Panc1 (cell line): ENCODE data around the gene MYRF. TPM values are rescaled to one million over a fixed set of nuclear protein-coding genes. Genes with fewer than 3 reads are reported as not detected.

Experiments
- ATAC-seq: fragments of 200-7000 bp; cut with Tn5 transposase; 2 replicates; pipeline ENCODE4 v1.9.1; 2020; ENCODE audit warnings: mild to moderate bottlenecking, moderate library complexity
- BruUV-seq: library from RNA; stranded (reverse); fragments of 400-500 nt; replicated peaks from 2 replicates; lab custom pipeline; 2021; lab: Mats Ljungman, UMichigan
- CTCF ChIA-PET: fragments of 300-600 bp; sonication (Branson Sonifier 250); formaldehyde crosslinking; loops from one replicate; lab custom pipeline; 2022; ENCODE audit warnings: antibody characterized with exemption; lab: Charles Lee
- POLR2A ChIA-PET: fragments of 300-600 bp; sonication (Branson Sonifier 250); formaldehyde crosslinking; loops from one replicate; lab custom pipeline; 2022; ENCODE audit warnings: antibody characterized with exemption; lab: Charles Lee
- DNase-seq: peaks from one replicate; pipeline ENCODE4 v3.0.0-alpha.2; 2010; ENCODE audit warnings: low read depth, low spot score
- H3K27ac ChIP-seq: 2 replicates; pipeline ENCODE4 v1.5.1; 2011; ENCODE audit warnings: mild to moderate bottlenecking, low read length, inconsistent platforms
- H3K27me3 ChIP-seq: fragments of 200-500 bp; sonication (Bioruptor generic); 2 replicates; pipeline ENCODE4 v1.6.0; 2014; ENCODE audit warnings: low read length, inconsistent platforms; ENCODE audit not compliant: control insufficient read depth, insufficient read depth
- H3K36me3 ChIP-seq: fragments of 200-500 bp; sonication (Bioruptor generic); 2 replicates; pipeline ENCODE4 v1.5.1; 2014; ENCODE audit warnings: inconsistent platforms, mild to moderate bottlenecking, low read length, moderate library complexity; ENCODE audit not compliant: control insufficient read depth, insufficient read depth
- H3K4me1 ChIP-seq: 2 replicates; pipeline ENCODE4 v1.5.1; 2011; ENCODE audit warnings: inconsistent platforms, mild to moderate bottlenecking, low read length, moderate library complexity; ENCODE audit not compliant: control insufficient read depth, insufficient read depth
- H3K4me3 ChIP-seq, 2 experiments: 2 replicates each; pipeline ENCODE4 v1.5.1; 2011 to 2012; ENCODE audit warnings: low read depth in 2 of 2, low read length in 2 of 2, mild to moderate bottlenecking in 2 of 2, inconsistent platforms in 1 of 2, moderate library complexity in 1 of 2
- H3K9me3 ChIP-seq: fragments of 200-500 bp; sonication (Bioruptor generic); 2 replicates; pipeline ENCODE4 v1.5.1; 2014; ENCODE audit warnings: low read depth, mild to moderate bottlenecking, inconsistent platforms, low read length, moderate library complexity; ENCODE audit not compliant: control insufficient read depth, insufficient read depth
- POLR2AphosphoS5 ChIP-seq: IDR thresholded peaks from 2 replicates; pipeline ENCODE4 v1.6.1; 2012; ENCODE audit warnings: mild to moderate bottlenecking, low read depth, low read length, moderate library complexity
- REST ChIP-seq, 2 experiments: IDR thresholded peaks; 2 replicates each; pipeline ENCODE4 v1.6.1; 2011 to 2012; ENCODE audit warnings: low read depth in 2 of 2, control low read depth in 1 of 2, low read length in 1 of 2, mild to moderate bottlenecking in 1 of 2, moderate library complexity in 1 of 2; ENCODE audit not compliant: insufficient read depth in 1 of 2
- SIN3A ChIP-seq: IDR thresholded peaks from 2 replicates; pipeline ENCODE4 v1.6.1; 2012; ENCODE audit warnings: low read depth, mild to moderate bottlenecking, low read length, moderate library complexity, borderline replicate concordance; ENCODE audit not compliant: insufficient read depth
- TCF7L2 ChIP-seq: IDR thresholded peaks from 2 replicates; pipeline ENCODE4 v1.6.1; 2011; ENCODE audit warnings: mild to moderate bottlenecking, low read depth, low read length, inconsistent platforms
- in situ Hi-C: cut with HindIII; loops from 2 replicates; pipeline ENCODE4 v1.10.0; 2016; ENCODE audit warnings: low sequenced_read_pairs, low pct_unique_long_range_greater_than_20kb
- intact Hi-C: fragments of 100-400 bp; cut with micrococcal nuclease; formaldehyde crosslinking; loops from one replicate; pipeline ENCODE4 v1.10.0; 2022; ENCODE audit not compliant: unreplicated experiment
- total RNA-seq: library from RNA; stranded (reverse); gene quantifications from one replicate; pipeline ENCODE4 v1.2.1, GENCODE V29; 2021; ENCODE audit not compliant: unreplicated experiment
- TF ChIP-seq, protein P1 (sequence below): fragments of 450-650 bp; IDR thresholded peaks from 2 replicates; pipeline ENCODE4 v1.5.1; 2017; ENCODE audit warnings: mild to moderate bottlenecking

MYRF gene
- total RNA-seq, 1 experiment from 2014 or later, result 2.8 TPM

- ChIA-PET CTCF (interaction anchor here (0.7 kb wide), 1 partner anchor 9 kb away, joined by 3 read pairs; no protein-coding TSS in a partner anchor), POLR2A (interaction anchor here (0.6 kb wide), 1 partner anchor 1445 kb away, joined by 15 read pairs; no protein-coding TSS in a partner anchor)
- Histone ChIP-seq H3K4me3 (no peak overlapping the region), H3K4me1 (peaks cover 3% of the 10 kb centered on the region), H3K27me3 (no peaks in the 10 kb centered on the region), H3K9me3 (no peaks in the 10 kb centered on the region), H3K27ac (no peak overlapping the region), H3K36me3 (no peaks in the 10 kb centered on the region)
- no peak for DNase-seq
- in situ Hi-C loops, result no loop called here
- intact Hi-C loops, result no loop called here
- TF ChIP-seq SIN3A (no peak), TCF7L2 (no peak)
- no peak for ATAC-seq
- BruUV-seq, result no TSS peak
Observed at GRCh38 chr11:61775106-61775505, 22.7 kb downstream of the MYRF start.

DNA sequence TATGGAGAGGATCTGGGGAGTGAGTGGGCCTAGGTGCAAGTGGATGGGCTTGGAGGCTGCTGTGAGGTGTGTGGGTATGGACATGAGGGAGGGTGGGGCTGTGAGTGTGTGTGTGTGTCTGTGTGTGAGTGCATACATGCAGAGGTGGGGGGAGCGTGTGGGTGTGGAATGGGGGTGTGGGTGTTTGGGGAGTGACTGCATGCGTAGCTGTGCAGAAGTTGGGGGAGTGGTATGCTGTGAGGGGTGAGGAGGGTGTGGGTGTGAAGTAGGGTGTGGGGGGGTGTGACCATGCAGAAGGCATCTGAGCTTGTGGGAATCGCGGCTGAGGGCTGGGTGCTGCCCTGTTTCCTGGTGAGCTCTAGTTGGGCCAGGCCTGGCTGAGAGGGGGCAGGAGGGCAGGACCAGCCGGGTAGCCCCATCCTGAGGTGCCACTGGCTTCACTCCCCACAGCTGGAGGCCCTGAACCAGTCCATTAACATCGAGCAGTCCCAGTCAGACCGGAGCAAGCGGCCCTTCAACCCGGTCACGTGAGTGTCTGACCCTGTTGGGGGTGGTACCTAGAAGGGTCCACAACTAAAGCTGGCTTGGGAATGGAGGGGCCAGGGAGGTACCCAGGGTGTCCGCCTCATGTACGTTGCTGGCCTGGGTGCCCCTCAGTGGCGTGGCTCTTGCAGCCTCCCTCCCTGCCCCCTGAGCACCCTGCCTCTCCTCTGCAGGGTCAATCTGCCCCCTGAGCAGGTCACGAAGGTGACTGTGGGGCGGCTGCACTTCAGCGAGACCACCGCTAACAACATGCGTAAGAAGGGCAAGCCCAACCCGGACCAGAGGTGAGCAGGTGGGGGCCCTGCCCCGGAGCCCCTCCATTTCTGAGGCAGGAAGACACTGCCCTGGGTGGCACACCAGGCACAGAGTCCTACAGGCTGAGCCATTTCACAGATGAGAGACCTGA lies 23.4 kb downstream of the MYRF start:
- Histone ChIP-seq H3K27me3 (no peaks in the 10 kb centered on the region), H3K4me1 (peaks cover 3% of the 10 kb centered on the region; the same call in 1 of the 2 replicates), H3K9me3 (no peaks in the 10 kb centered on the region), H3K27ac (no peak overlapping the region), H3K36me3 (no peaks in the 10 kb centered on the region), H3K4me3 (no peak overlapping the region)
- intact Hi-C loops (no loop called here), in situ Hi-C loops (no loop called here)
- no TSS peak for BruUV-seq
- ATAC-seq (no peak), DNase-seq (no peak)
- POLR2A ChIA-PET, result interaction anchor here (0.6 kb wide), 1 partner anchor 1445 kb away, joined by 15 read pairs; no protein-coding TSS in a partner anchor
- TF ChIP-seq POLR2AphosphoS5 (no peak), SIN3A (no peak), TCF7L2 (no peak), REST (IDR thresholded peaks at IDR 0.05; ENCODE audit: insufficient read depth in 1 of 2, low read depth in 2 of 2, low read length in 1 of 2) (no peak)
- TF ChIP-seq, protein P1, sequence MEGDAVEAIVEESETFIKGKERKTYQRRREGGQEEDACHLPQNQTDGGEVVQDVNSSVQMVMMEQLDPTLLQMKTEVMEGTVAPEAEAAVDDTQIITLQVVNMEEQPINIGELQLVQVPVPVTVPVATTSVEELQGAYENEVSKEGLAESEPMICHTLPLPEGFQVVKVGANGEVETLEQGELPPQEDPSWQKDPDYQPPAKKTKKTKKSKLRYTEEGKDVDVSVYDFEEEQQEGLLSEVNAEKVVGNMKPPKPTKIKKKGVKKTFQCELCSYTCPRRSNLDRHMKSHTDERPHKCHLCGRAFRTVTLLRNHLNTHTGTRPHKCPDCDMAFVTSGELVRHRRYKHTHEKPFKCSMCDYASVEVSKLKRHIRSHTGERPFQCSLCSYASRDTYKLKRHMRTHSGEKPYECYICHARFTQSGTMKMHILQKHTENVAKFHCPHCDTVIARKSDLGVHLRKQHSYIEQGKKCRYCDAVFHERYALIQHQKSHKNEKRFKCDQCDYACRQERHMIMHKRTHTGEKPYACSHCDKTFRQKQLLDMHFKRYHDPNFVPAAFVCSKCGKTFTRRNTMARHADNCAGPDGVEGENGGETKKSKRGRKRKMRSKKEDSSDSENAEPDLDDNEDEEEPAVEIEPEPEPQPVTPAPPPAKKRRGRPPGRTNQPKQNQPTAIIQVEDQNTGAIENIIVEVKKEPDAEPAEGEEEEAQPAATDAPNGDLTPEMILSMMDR, result no peak
- CTCF ChIA-PET, result interaction anchor here (0.5 to 0.7 kb wide), 3 partner anchors 9 to 114 kb away, joined by 3 to 4 read pairs (median 3); no protein-coding TSS in a partner anchor
